HepG2 (cell line): ENCODE results near the gene SRSF2. TPM values are rescaled to one million over a fixed set of nuclear protein-coding genes. Genes with fewer than 3 reads are reported as not detected.

Source experiments
- ATF7 ChIP-seq, 2 experiments: fragments of 450-650 bp in 1 of 2; sonication (generic) in 1 of 2; formaldehyde crosslinking in 1 of 2; IDR thresholded peaks; 2 replicates each; pipeline versions ENCODE4 v1.4.0 to v1.6.1; 2016 to 2020; ENCODE audit warnings: antibody characterized with exemption in 1 of 2, mild to moderate bottlenecking in 1 of 2, missing genetic modification reagents in 1 of 2
- DR1 ChIP-seq: sonication (generic); formaldehyde crosslinking; IDR thresholded peaks from 2 replicates; pipeline ENCODE4 v1.8.0; 2021; ENCODE audit warnings: mild to moderate bottlenecking, missing genetic modification reagents, inconsistent platforms
- IKZF5 ChIP-seq: IDR thresholded peaks from 2 replicates; pipeline ENCODE4 v1.6.1; 2018; ENCODE audit warnings: missing genetic modification reagents, mild to moderate bottlenecking, missing compliant biosample characterization
- MEF2D ChIP-seq: sonication (generic); formaldehyde crosslinking; IDR thresholded peaks from 2 replicates; pipeline ENCODE4 v1.5.1; 2020; ENCODE audit warnings: mild to moderate bottlenecking, missing genetic modification reagents
- NAIF1 ChIP-seq: sonication (generic); formaldehyde crosslinking; IDR thresholded peaks from 2 replicates; pipeline ENCODE4 v1.5.0; 2020; ENCODE audit warnings: mild to moderate bottlenecking, missing genetic modification reagents, borderline replicate concordance
- NPAS2 ChIP-seq: sonication (generic); formaldehyde crosslinking; IDR thresholded peaks from 2 replicates; pipeline ENCODE4 v1.8.0; 2022; ENCODE audit warnings: mild to moderate bottlenecking, missing genetic modification reagents, borderline replicate concordance
- PHF5A ChIP-seq: IDR thresholded peaks from one replicate; pipeline ENCODE4 v1.6.1; 2018; ENCODE audit warnings: low read depth, missing genetic modification reagents; ENCODE audit not compliant: unreplicated experiment
- SATB2 ChIP-seq: sonication (generic); formaldehyde crosslinking; IDR thresholded peaks from 2 replicates; pipeline ENCODE4 v1.5.0; 2020; ENCODE audit warnings: missing genetic modification reagents
- SKI ChIP-seq: fragments of 450-650 bp; IDR thresholded peaks from one replicate; pipeline ENCODE4 v1.6.1; 2018; ENCODE audit warnings: mild to moderate bottlenecking; ENCODE audit not compliant: partially characterized antibody
- ZBTB2 ChIP-seq: sonication (generic); formaldehyde crosslinking; IDR thresholded peaks from 2 replicates; pipeline ENCODE4 v1.8.0; 2022; ENCODE audit warnings: low read depth, missing genetic modification reagents
- ZBTB4 ChIP-seq: sonication (generic); formaldehyde crosslinking; IDR thresholded peaks from 2 replicates; pipeline ENCODE4 v1.4.0; 2020; ENCODE audit warnings: missing genetic modification reagents, mild to moderate bottlenecking, borderline replicate concordance
- ZFP82 ChIP-seq: sonication (generic); formaldehyde crosslinking; IDR thresholded peaks from 2 replicates; pipeline ENCODE4 v1.5.1; 2020; ENCODE audit warnings: mild to moderate bottlenecking, missing genetic modification reagents, borderline replicate concordance
- ZFP91 ChIP-seq: sonication (generic); formaldehyde crosslinking; IDR thresholded peaks from 2 replicates; pipeline ENCODE4 v1.9.0; 2022; ENCODE audit warnings: missing genetic modification reagents, mild to moderate bottlenecking, borderline replicate concordance
- ZGPAT ChIP-seq: IDR thresholded peaks from 2 replicates; pipeline ENCODE4 v1.6.1; 2016; ENCODE audit warnings: mild to moderate bottlenecking
- ZNF333 ChIP-seq: sonication (generic); formaldehyde crosslinking; IDR thresholded peaks from 2 replicates; pipeline ENCODE4 v1.4.0; 2020; ENCODE audit warnings: mild to moderate bottlenecking, missing genetic modification reagents, borderline replicate concordance
- ZNF737 ChIP-seq: sonication (generic); formaldehyde crosslinking; IDR thresholded peaks from 2 replicates; pipeline ENCODE4 v1.5.0; 2020; ENCODE audit warnings: missing genetic modification reagents, mild to moderate bottlenecking, borderline replicate concordance
- polyA plus RNA-seq, 8 experiments: library from polyadenylated mRNA; depleted of rRNA in 3 of 8; stranded (reverse) in 7 of 8; unstranded in 1 of 8; fragments of >200 nt; fragmentation: Illumina TruSeq in 4 of 8; extraction: Trizol in 4 of 8; gene quantifications; 2 replicates each; pipeline versions ENCODE4 v1.2.1 to v1.2.3, GENCODE V29; 2011 to 2016; ENCODE audit warnings: low read depth in 4 of 8, missing spikeins in 1 of 8, mixed read lengths in 1 of 8; ENCODE audit not compliant: insufficient read depth in 1 of 8
- total RNA-seq, 5 experiments: library from RNA; depleted of rRNA; stranded (reverse); fragments of >200 nt; fragmentation: Illumina TruSeq; extraction: Trizol; gene quantifications; 2 replicates each; pipeline ENCODE4 v1.2.3, GENCODE V29; 2016; ENCODE audit warnings: low read depth in 1 of 5

The SRSF2 gene
- total and polyA plus RNA-seq, 2 of the 13 experiments (the other 11 are each of a cell fraction or from before 2014, with no cell fraction given): 306 to 319 TPM

GRCh38 chr17:76700617-76701470 is 36.3 kb downstream of the SRSF2 start (continued):
- peak; percentile 62 for TF ChIP-seq ZGPAT (CRISPR knock-in tag)
- TF ChIP-seq SKI: peak; percentile 48
- no peak for TF ChIP-seq NPAS2 (CRISPR knock-in tag)
- TF ChIP-seq NAIF1: peak; percentile 8; the same call in 1 of the 2 replicates
- TF ChIP-seq MEF2D (CRISPR knock-in tag): no peak; the same call in none of the 2 replicates
- TF ChIP-seq ZNF333 (CRISPR knock-in tag): peak; percentile 92; the same call in 1 of the 2 replicates
- 0 out of 2 replicates have a peak, but pooled peaks have one; percentile 29 for TF ChIP-seq SATB2 (CRISPR knock-in tag)
- no peak for TF ChIP-seq ZFP82 (CRISPR knock-in tag)
- peak; percentile 45; the same call in 1 of the 2 replicates for TF ChIP-seq ZBTB2 (CRISPR knock-in tag)
- peak; percentile 77; the same call in 1 of the 2 replicates for TF ChIP-seq ZBTB4 (CRISPR knock-in tag)
- TF ChIP-seq ZNF737: 0 out of 2 replicates have a peak, but pooled peaks have one; percentile 85
- peak; percentile 71; the same call in 1 of the 2 replicates for TF ChIP-seq ZFP91 (CRISPR knock-in tag)
- peak; percentile 71 for TF ChIP-seq PHF5A (CRISPR knock-in tag)
- peak; percentile 46; the same call in 1 of the 2 replicates for TF ChIP-seq IKZF5 (CRISPR knock-in tag)
- TF ChIP-seq ATF7 (IDR thresholded peaks at IDR 0.05): peak; percentile 70
- peak; percentile 98 for TF ChIP-seq ATF7 (CRISPR knock-in tag; IDR thresholded peaks at IDR 0.05)
- TF ChIP-seq DR1 (CRISPR knock-in tag): no peak
